Measurements from ENCODE around the gene ZP4. TPM values are rescaled to one million over a fixed set of nuclear protein-coding genes. Genes with fewer than 3 reads are reported as not detected.

The ZP4 gene
- total RNA-seq, 2 experiments from 2014 or later, result not detected

DNA sequence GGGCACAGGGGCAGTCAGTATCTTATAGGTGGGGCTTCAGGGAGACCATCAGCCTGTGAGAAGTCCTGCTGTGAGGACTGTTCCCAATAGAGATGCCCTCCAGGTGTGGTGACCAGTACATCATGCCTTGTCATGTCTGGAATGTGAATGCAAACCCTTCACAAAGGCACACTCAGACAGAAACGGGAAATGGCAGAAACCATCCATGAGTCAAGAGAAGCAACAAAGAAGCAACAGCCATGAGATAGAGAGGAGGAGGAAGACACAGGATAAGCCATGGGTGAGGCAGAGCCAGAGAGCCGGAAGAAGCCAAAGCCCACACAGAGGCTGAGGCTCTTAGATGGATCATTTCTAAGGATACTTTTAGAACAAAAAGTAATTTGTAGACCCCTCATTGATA is 20.1 kb upstream of the ZP4 start:
- H3K9me3 Mint-ChIP-seq, result peaks cover 4% of the 10 kb centered on the region
- CTCF ChIA-PET, result no interaction called here

DNA sequence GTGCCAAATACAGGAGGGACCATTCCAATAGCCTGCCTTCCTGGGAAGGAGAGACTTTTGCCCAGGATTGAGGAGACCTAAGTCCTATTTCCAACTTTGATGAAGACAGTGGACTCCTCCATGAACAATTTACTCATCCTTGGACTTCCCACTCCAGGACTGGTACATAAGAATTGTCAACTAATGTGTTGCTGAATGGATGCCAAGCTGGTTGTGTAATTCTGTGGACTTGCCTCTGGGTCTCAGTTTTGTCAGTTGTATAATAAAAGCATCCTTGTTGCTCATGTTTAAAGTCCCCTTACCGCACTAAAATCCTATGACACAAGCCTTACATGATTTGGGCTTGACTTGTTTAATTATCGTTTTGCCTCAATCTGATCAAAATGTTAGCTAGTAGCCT is 13.2 kb upstream of the ZP4 start:
- Mint-ChIP-seq H3K27me3 (no peaks in the 10 kb centered on the region), H3K4me1 (ENCODE audit: low read depth) (no peaks in the 10 kb centered on the region), H3K9me3 (peaks cover 2% of the 10 kb centered on the region), H3K36me3 (ENCODE audit: low read depth) (no peaks in the 10 kb centered on the region), H3K27ac (no peak overlapping the region), H3K4me3 (no peak overlapping the region)
- H3K27me3 ChIP-seq (ENCODE audit: control insufficient read depth in 1 of 2, insufficient read depth in 2 of 2, low read length in 2 of 2), result no peaks in the 10 kb centered on the region
- no peak overlapping the region for H3K4me3 ChIP-seq (ENCODE audit: low read length)
- TF ChIP-seq, protein P1, sequence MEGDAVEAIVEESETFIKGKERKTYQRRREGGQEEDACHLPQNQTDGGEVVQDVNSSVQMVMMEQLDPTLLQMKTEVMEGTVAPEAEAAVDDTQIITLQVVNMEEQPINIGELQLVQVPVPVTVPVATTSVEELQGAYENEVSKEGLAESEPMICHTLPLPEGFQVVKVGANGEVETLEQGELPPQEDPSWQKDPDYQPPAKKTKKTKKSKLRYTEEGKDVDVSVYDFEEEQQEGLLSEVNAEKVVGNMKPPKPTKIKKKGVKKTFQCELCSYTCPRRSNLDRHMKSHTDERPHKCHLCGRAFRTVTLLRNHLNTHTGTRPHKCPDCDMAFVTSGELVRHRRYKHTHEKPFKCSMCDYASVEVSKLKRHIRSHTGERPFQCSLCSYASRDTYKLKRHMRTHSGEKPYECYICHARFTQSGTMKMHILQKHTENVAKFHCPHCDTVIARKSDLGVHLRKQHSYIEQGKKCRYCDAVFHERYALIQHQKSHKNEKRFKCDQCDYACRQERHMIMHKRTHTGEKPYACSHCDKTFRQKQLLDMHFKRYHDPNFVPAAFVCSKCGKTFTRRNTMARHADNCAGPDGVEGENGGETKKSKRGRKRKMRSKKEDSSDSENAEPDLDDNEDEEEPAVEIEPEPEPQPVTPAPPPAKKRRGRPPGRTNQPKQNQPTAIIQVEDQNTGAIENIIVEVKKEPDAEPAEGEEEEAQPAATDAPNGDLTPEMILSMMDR (IDR thresholded peaks at IDR 0.05), result no peak
- no peak overlapping the region for H3K27ac ChIP-seq (ENCODE audit: low read depth in 1 of 2, low read length in 2 of 2)
- H3K9me3 ChIP-seq (ENCODE audit: control insufficient read depth in 1 of 2, insufficient read depth in 1 of 2, low read length in 2 of 2), result no peaks in the 10 kb centered on the region
- CTCF ChIA-PET, result no interaction called here
- no peaks in the 10 kb centered on the region for H3K36me3 ChIP-seq (ENCODE audit: insufficient read depth, low read length)
- intact Hi-C loops (cut with DNase I, micrococcal nuclease), result no loop called here
- no peaks in the 10 kb centered on the region for H3K4me1 ChIP-seq (ENCODE audit: insufficient read depth, low read length)
- ATAC-seq (ENCODE audit: poor library complexity) (no peak), DNase-seq (no peak)
- POLR2A ChIA-PET, result no interaction called here

More for the DNA sequence above, 20.1 kb upstream of the ZP4 start:
- TF ChIP-seq, protein P1 (IDR thresholded peaks at IDR 0.05), result no peak
- ATAC-seq (ENCODE audit: poor library complexity), result no peak
- DNase-seq, result no peak
- Histone ChIP-seq H3K36me3 (ENCODE audit: insufficient read depth, low read length) (no peaks in the 10 kb centered on the region), H3K27ac (ENCODE audit: low read depth in 1 of 2, low read length in 2 of 2) (no peak overlapping the region), H3K27me3 (ENCODE audit: control insufficient read depth in 1 of 2, insufficient read depth in 2 of 2, low read length in 2 of 2) (no peaks in the 10 kb centered on the region), H3K4me3 (ENCODE audit: low read length) (no peak overlapping the region), H3K9me3 (ENCODE audit: control insufficient read depth in 1 of 2, insufficient read depth in 1 of 2, low read length in 2 of 2) (peaks cover 3 to 9% of the 10 kb centered on the region in 2 experiments), H3K4me1 (ENCODE audit: insufficient read depth, low read length) (no peaks in the 10 kb centered on the region)
- Mint-ChIP-seq H3K4me3 (no peak overlapping the region), H3K36me3 (ENCODE audit: low read depth) (no peaks in the 10 kb centered on the region), H3K27me3 (no peaks in the 10 kb centered on the region), H3K27ac (no peak overlapping the region), H3K4me1 (ENCODE audit: low read depth) (no peaks in the 10 kb centered on the region)
- POLR2A ChIA-PET, result no interaction called here
- intact Hi-C loops (cut with DNase I, micrococcal nuclease), result no loop called here

DNA sequence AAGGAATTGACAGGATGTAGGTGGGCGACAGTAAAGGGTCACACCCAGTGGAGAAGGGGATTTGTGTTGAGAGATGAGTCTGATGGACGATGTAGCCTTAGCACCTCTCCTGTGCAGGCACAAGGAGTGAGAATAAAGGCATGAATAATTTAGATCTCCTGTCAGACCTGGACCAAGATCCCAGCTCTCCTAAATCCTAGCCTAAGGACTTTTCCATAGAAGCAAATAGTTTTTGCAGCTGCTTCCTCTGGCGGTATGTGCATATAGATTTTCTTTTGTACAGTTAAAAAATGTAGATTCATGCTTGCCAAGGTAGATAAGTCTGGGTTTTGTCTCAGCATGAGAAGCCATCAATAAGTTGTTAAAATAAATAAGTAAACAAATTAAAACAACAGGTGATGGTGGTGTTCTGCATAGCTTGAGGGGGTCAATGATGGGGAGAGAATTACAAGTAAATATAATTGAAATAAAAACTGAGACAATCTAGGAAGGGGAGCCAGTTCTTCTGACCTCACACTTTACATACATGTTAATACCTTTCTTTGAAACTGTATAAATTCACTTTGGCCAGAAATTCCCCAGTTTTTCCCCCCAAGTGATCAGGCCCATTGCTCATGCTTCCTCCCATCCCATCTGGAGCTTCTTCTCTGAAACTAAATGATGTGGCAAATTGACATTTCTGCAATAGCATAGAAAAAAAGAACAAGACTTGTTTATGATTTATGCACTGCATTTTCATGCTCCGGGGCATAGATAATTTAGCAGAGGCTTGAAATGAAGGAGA is 12.4 kb upstream of the ZP4 start:
- Mint-ChIP-seq H3K36me3 (ENCODE audit: low read depth) (no peaks in the 10 kb centered on the region), H3K4me1 (ENCODE audit: low read depth) (no peaks in the 10 kb centered on the region), H3K4me3 (no peak overlapping the region), H3K27ac (no peak overlapping the region), H3K27me3 (no peaks in the 10 kb centered on the region), H3K9me3 (peaks cover 2% of the 10 kb centered on the region)
- ChIA-PET POLR2A (no interaction called here), CTCF (no interaction called here)
- H3K27me3 ChIP-seq (ENCODE audit: control insufficient read depth in 1 of 2, insufficient read depth in 2 of 2, low read length in 2 of 2), result no peaks in the 10 kb centered on the region
- no peak overlapping the region for H3K4me3 ChIP-seq (ENCODE audit: low read length)
- DNase-seq (no peak), ATAC-seq (ENCODE audit: poor library complexity) (no peak)
- no peaks in the 10 kb centered on the region for H3K36me3 ChIP-seq (ENCODE audit: insufficient read depth, low read length)
- TF ChIP-seq, protein P1 (IDR thresholded peaks at IDR 0.05), result no peak
- H3K9me3 ChIP-seq (ENCODE audit: control insufficient read depth in 1 of 2, insufficient read depth in 1 of 2, low read length in 2 of 2), result no peaks in the 10 kb centered on the region
- no peak overlapping the region for H3K27ac ChIP-seq (ENCODE audit: low read depth in 1 of 2, low read length in 2 of 2)
- intact Hi-C loops (cut with DNase I, micrococcal nuclease), result no loop called here
- no peaks in the 10 kb centered on the region for H3K4me1 ChIP-seq (ENCODE audit: insufficient read depth, low read length)
